Activated naive CD8-positive, alpha-beta T cell (primary cell): ENCODE measurements around the gene CACNA1D.

ENCODE experiments used
- H3K27ac Mint-ChIP-seq: one replicate; pipeline ENCODE4 v1.8.0; 2021; ENCODE audit warnings: mixed read lengths
- H3K27me3 Mint-ChIP-seq: one replicate; pipeline ENCODE4 v1.8.0; 2021; ENCODE audit warnings: mixed read lengths
- H3K36me3 Mint-ChIP-seq: one replicate; pipeline ENCODE4 v1.8.0; 2021; ENCODE audit warnings: mixed read lengths
- H3K4me1 Mint-ChIP-seq: one replicate; pipeline ENCODE4 v1.8.0; 2021; ENCODE audit warnings: low read depth, mixed read lengths
- H3K4me3 Mint-ChIP-seq: one replicate; pipeline ENCODE4 v1.8.0; 2021; ENCODE audit warnings: mild to moderate bottlenecking, mixed read lengths
- H3K9me3 Mint-ChIP-seq: one replicate; pipeline ENCODE4 v1.8.0; 2021; ENCODE audit warnings: low read depth, mixed read lengths

The CACNA1D gene

GRCh38 chr3:53803816-53804695 is 309.6 kb downstream of the CACNA1D start:
- H3K36me3 Mint-ChIP-seq, result no peaks in the 10 kb centered on the region
- no peak overlapping the region for H3K27ac Mint-ChIP-seq

GRCh38 chr3:53804697-53805462 is 310.5 kb downstream of the CACNA1D start:
- Mint-ChIP-seq H3K4me3 (no peak overlapping the region), H3K36me3 (no peaks in the 10 kb centered on the region), H3K27me3 (no peaks in the 10 kb centered on the region), H3K9me3 (no peaks in the 10 kb centered on the region), H3K27ac (no peak overlapping the region), H3K4me1 (no peaks in the 10 kb centered on the region)

More at GRCh38 chr3:53803816-53804695, 309.6 kb downstream of the CACNA1D start:
- Mint-ChIP-seq H3K27me3 (no peaks in the 10 kb centered on the region), H3K9me3 (no peaks in the 10 kb centered on the region), H3K4me3 (no peak overlapping the region), H3K4me1 (no peaks in the 10 kb centered on the region)

DNA sequence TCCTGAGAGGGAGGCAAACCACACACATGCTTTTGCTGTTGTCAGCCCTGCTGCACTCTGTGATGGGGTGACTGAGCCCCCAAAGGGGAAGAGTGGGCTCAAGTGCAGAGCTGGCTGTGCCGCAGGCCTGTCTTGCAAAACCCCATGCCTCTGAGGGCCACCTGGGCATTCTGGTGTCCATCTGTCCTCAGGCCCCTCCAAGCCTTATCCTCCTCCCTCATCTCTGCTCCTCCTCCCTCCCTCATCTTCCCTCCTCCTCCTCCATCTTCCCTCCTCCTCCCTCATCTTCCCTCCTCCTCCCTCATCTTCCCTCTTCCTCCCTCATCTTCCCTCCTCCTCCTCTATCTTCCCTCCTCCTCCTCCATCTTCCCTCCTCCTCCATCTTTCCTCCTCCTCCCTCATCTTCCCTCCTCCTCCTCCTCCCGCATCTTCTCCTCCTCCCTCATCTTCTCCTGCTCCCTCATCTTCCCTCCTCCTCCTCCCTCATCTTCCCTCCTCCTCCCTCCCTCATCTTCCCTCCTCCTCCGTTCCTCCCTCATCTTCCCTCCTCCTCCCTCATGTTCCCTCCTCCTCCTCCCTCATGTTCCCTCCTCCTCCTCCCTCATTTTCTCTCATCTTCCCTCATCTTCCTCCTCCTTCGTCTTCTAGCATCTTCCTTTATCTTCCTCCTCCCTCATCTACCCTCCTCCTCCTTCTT is 311.2 kb downstream of the CACNA1D start:
- no peaks in the 10 kb centered on the region for H3K9me3 Mint-ChIP-seq
- H3K36me3 Mint-ChIP-seq, result no peaks in the 10 kb centered on the region
- H3K27me3 Mint-ChIP-seq, result no peaks in the 10 kb centered on the region
- H3K4me3 Mint-ChIP-seq, result no peak overlapping the region
- H3K27ac Mint-ChIP-seq, result no peak overlapping the region
- no peaks in the 10 kb centered on the region for H3K4me1 Mint-ChIP-seq

DNA sequence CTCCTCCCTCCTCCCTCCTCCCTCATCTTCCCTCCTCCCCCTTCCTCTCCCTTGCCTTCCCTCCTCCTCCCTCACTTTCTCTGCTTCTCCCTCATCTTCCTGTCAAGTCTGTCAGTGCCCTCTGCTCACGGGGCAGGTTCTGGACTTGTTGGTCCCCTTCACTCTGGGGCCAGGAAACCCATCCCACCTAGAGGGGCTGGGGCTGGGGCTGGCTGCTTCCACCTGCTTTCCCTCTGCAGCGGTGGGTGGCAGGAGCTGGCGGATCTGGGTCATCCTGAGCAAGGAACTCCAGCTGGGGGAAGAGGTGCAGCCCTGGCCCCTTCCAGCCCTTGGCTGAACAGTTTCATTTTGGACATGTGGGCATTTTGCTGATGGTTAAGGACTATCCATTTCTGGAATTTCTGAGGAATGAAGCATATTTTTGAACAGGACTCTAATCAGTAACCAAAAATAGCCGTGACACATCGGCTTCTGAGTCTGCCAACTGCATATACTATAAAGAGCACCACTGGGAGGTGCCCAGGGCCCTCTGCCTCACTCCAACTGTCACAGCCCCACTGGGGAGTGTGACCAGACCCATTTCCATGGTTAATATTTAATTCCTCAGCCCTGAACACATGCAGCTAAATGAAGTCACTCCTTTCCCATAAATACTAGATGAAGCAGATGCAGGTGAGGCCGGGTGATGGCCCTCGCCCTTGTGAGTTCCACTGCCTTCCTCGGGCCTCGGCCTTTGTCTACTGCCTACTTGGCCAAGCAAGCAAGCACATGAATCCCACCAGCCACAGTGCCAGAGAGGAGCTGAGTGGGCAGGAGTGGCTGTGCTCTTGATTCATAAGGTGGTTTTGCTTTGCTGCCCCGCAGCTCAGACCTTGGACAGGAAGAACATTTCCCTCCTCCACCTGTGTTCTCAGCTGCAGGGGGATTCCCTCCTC is 312.0 kb downstream of the CACNA1D start:
- Mint-ChIP-seq H3K9me3 (no peaks in the 10 kb centered on the region), H3K4me1 (no peaks in the 10 kb centered on the region), H3K4me3 (no peak overlapping the region), H3K27ac (no peak overlapping the region), H3K27me3 (no peaks in the 10 kb centered on the region), H3K36me3 (no peaks in the 10 kb centered on the region)

- Mint-ChIP-seq H3K4me1 (no peaks in the 10 kb centered on the region), H3K27me3 (no peaks in the 10 kb centered on the region), H3K27ac (no peak overlapping the region), H3K4me3 (no peak overlapping the region), H3K9me3 (no peaks in the 10 kb centered on the region), H3K36me3 (no peaks in the 10 kb centered on the region)
Measured at GRCh38 chr3:53807117-53807810, 312.9 kb downstream of the CACNA1D start.

DNA sequence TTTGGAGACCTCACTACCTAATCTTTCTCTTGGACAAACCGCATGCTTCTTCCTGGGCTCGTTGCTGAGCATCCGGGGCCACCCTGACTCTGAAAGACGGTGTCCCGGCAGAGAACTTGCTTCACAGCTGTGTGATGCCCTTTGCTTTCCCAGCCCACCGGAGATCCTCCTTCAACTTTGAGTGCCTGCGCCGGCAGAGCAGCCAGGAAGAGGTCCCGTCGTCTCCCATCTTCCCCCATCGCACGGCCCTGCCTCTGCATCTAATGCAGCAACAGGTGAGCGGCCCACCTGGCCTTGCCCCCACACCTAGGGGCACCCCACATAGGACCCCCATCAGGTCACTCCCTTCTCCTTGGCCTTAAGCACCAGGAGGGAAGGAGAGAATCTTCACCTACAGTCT is 314.1 kb downstream of the CACNA1D start:
- Mint-ChIP-seq H3K4me1 (no peaks in the 10 kb centered on the region), H3K9me3 (no peaks in the 10 kb centered on the region), H3K27ac (no peak overlapping the region), H3K27me3 (no peaks in the 10 kb centered on the region), H3K4me3 (no peak overlapping the region), H3K36me3 (no peaks in the 10 kb centered on the region)

DNA sequence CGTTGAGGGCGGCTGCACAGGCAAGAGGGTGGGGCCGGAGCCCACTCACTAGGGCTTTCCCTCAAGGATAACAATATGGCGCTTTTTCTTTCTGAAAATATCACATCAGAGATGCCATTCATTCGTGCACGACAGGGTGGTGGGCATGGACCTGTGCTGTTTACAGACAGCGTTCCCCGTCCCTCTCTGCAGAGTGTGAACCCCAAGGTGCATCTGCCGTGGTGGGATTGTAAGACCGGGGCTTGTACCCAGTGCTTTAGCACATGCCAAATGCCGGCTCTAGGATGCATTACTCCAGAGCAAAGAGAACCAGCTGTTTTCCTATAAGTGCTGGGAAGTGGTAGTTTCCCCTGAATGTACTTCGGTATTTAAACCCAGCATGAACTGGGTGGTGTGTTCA is 314.9 kb downstream of the CACNA1D start:
- Mint-ChIP-seq H3K27me3 (no peaks in the 10 kb centered on the region), H3K9me3 (no peaks in the 10 kb centered on the region), H3K27ac (no peak overlapping the region), H3K36me3 (no peaks in the 10 kb centered on the region), H3K4me1 (no peaks in the 10 kb centered on the region), H3K4me3 (no peak overlapping the region)

DNA sequence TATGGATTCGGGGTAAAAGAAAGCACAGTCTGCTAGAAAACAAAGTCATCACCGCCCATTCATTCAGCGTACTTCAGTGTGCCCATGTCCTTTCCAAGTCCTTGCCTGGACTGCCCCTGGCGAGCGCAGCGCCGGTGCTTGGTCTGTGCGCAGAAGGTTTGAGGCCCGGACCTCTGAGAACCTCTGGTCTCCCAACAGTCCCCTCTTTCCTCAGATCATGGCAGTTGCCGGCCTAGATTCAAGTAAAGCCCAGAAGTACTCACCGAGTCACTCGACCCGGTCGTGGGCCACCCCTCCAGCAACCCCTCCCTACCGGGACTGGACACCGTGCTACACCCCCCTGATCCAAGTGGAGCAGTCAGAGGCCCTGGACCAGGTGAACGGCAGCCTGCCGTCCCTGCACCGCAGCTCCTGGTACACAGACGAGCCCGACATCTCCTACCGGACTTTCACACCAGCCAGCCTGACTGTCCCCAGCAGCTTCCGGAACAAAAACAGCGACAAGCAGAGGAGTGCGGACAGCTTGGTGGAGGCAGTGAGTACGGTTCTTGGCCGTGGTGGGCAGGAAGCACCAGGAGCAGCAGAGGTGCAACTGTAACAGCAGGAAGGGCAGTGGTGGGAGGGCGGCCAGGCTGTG is 315.5 kb downstream of the CACNA1D start:
- no peaks in the 10 kb centered on the region for H3K9me3 Mint-ChIP-seq
- no peaks in the 10 kb centered on the region for H3K4me1 Mint-ChIP-seq
- no peaks in the 10 kb centered on the region for H3K27me3 Mint-ChIP-seq
- no peak overlapping the region for H3K4me3 Mint-ChIP-seq
- no peaks in the 10 kb centered on the region for H3K36me3 Mint-ChIP-seq
- no peak overlapping the region for H3K27ac Mint-ChIP-seq

- Mint-ChIP-seq H3K27ac (no peak overlapping the region), H3K4me1 (no peaks in the 10 kb centered on the region), H3K4me3 (no peak overlapping the region), H3K36me3 (no peaks in the 10 kb centered on the region), H3K27me3 (no peaks in the 10 kb centered on the region), H3K9me3 (no peaks in the 10 kb centered on the region)
Measured at GRCh38 chr3:53811143-53811927, 316.9 kb downstream of the CACNA1D start.

GRCh38 chr3:53812434-53812833 is 318.0 kb downstream of the CACNA1D start:
- no peaks in the 10 kb centered on the region for H3K9me3 Mint-ChIP-seq
- no peaks in the 10 kb centered on the region for H3K36me3 Mint-ChIP-seq
- H3K4me3 Mint-ChIP-seq, result no peak overlapping the region
- no peak overlapping the region for H3K27ac Mint-ChIP-seq
- no peaks in the 10 kb centered on the region for H3K27me3 Mint-ChIP-seq
- H3K4me1 Mint-ChIP-seq, result no peaks in the 10 kb centered on the region

DNA sequence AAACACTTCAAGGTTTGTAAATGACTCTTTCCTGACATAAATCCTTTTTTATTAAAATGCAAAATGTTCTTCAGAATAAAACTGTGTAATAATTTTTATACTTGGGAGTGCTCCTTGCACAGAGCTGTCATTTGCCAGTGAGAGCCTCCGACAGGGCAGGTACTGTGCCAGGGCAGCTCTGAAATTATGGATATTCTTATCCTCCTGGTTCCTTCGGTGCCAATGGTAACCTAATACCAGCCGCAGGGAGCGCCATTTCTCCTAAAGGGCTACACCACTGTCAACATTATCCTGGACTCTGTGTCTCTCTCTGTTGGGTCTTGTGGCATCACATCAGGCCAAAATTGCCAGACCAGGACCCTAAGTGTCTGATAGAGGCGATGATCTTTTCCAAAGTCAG is 318.8 kb downstream of the CACNA1D start:
- Mint-ChIP-seq H3K36me3 (no peaks in the 10 kb centered on the region), H3K4me3 (no peak overlapping the region), H3K9me3 (no peaks in the 10 kb centered on the region), H3K27me3 (no peaks in the 10 kb centered on the region), H3K27ac (no peak overlapping the region), H3K4me1 (no peaks in the 10 kb centered on the region)

DNA sequence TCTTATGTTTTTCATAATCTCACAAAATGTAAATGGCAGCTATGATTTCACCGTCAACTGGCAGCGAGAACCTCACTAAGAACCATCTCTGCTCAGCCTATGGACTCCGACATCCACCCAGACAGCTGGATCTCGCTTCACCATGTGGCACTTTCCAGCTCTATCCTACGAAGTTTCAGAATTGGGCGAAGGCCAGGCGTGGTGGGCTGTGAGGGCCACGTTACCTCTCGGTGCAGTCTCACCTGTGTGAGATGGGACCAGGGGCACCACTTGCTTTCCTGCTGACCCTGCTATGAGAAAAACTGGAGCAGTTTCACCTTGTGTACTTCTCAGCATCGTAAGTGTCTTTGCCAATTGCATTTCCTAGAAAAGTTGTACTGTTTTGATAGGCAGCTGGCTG is 319.5 kb downstream of the CACNA1D start:
- no peaks in the 10 kb centered on the region for H3K27me3 Mint-ChIP-seq
- H3K4me3 Mint-ChIP-seq, result no peak overlapping the region
- H3K9me3 Mint-ChIP-seq, result no peaks in the 10 kb centered on the region
- H3K27ac Mint-ChIP-seq, result no peak overlapping the region
- no peaks in the 10 kb centered on the region for H3K36me3 Mint-ChIP-seq
- H3K4me1 Mint-ChIP-seq, result no peaks in the 10 kb centered on the region

DNA sequence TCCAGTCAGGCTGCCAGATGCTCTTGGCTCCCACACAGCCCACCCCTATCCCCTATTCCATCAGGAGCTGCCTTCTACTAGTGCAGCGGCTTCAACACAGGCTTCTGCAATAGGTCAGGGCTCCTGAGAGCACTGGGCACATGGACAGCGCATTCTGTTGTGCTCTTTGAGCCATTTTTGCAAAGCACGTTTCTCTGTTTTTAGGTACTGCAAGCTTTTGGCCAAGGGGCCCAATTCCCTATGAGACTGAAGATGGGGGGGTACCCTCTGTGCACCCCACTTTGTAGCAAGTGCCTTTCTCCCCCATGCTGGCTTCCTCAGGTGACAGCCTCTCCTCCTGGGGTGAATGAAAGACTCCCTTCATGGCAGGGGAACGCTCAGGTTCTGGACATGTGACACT is 320.7 kb downstream of the CACNA1D start:
- Mint-ChIP-seq H3K36me3 (no peaks in the 10 kb centered on the region), H3K27ac (no peak overlapping the region), H3K4me1 (no peaks in the 10 kb centered on the region), H3K4me3 (no peak overlapping the region), H3K27me3 (no peaks in the 10 kb centered on the region), H3K9me3 (no peaks in the 10 kb centered on the region)
